Measurements from ENCODE around the gene IL13RA1.

- no peak for TF ChIP-seq CTCF (IDR thresholded peaks at IDR 0.05; ENCODE audit: low read length)
- TF ChIP-seq EZH2 (IDR thresholded peaks at IDR 0.05; ENCODE audit: borderline replicate concordance, low read length), result no peak
Measured at GRCh38 chrX:118795528-118796280, 68.3 kb downstream of the IL13RA1 start.

All from OCI-LY1 (cell line).